ENCODE results near the gene VPS13C. TPM values are rescaled to one million over a fixed set of nuclear protein-coding genes. Genes with fewer than 3 reads are reported as not detected.

The VPS13C gene
- total and polyA plus RNA-seq, 2 experiments from 2014 or later = 10.2 to 20.5 TPM

DNA sequence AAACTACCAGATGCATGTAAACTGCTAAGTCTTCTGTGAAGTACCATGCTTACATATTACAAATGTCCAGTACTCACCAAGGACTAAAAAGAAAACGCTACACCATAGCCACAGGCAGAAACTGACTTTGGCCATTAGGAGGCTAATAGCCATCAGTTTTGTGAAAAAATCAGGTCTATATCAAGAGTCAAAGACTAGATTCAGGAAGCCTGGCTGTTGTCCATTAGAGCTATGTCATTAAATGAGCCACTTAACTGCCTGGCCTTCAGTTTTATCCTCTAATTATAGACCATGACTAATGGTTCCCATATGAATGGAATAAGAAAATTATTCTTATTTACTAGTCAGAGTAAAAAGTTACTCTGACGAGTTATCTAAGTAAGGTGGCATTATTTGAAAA lies 144.1 kb downstream of the VPS13C start:
- no peak overlapping the region for H3K27ac ChIP-seq (ENCODE audit: low read depth)
- no peaks in the 10 kb centered on the region for H3K9me3 Mint-ChIP-seq
- H3K27me3 Mint-ChIP-seq (ENCODE audit: insufficient read depth, low read depth, poor library complexity) = no peaks in the 10 kb centered on the region
- H3K4me2 ChIP-seq = no peak overlapping the region
- ATAC-seq = no peak
- no peak for DNase-seq (ENCODE audit: low spot score)
- no peak overlapping the region for H2AFZ ChIP-seq
- H3K79me2 ChIP-seq (replicated peaks; ENCODE audit: insufficient read depth) = no peaks in the 10 kb centered on the region
- no peak overlapping the region for H3K4me3 ChIP-seq
- H3K36me3 Mint-ChIP-seq (ENCODE audit: low read depth) = no peaks in the 10 kb centered on the region; the same call in 2 of the 3 replicates
- H3K4me1 ChIP-seq (ENCODE audit: insufficient read depth) = no peaks in the 10 kb centered on the region
- H3K36me3 ChIP-seq (ENCODE audit: insufficient read depth) = no peaks in the 10 kb centered on the region
- no peaks in the 10 kb centered on the region for H3K27me3 ChIP-seq (ENCODE audit: insufficient read depth)
- H3K9me2 ChIP-seq (ENCODE audit: insufficient read depth) = no peaks in the 10 kb centered on the region
- no peak overlapping the region for H3K4me3 Mint-ChIP-seq
- no peak overlapping the region for H3K27ac Mint-ChIP-seq
- no peaks in the 10 kb centered on the region for H3F3A ChIP-seq (replicated peaks; ENCODE audit: low read depth)
- TF ChIP-seq, protein P1, sequence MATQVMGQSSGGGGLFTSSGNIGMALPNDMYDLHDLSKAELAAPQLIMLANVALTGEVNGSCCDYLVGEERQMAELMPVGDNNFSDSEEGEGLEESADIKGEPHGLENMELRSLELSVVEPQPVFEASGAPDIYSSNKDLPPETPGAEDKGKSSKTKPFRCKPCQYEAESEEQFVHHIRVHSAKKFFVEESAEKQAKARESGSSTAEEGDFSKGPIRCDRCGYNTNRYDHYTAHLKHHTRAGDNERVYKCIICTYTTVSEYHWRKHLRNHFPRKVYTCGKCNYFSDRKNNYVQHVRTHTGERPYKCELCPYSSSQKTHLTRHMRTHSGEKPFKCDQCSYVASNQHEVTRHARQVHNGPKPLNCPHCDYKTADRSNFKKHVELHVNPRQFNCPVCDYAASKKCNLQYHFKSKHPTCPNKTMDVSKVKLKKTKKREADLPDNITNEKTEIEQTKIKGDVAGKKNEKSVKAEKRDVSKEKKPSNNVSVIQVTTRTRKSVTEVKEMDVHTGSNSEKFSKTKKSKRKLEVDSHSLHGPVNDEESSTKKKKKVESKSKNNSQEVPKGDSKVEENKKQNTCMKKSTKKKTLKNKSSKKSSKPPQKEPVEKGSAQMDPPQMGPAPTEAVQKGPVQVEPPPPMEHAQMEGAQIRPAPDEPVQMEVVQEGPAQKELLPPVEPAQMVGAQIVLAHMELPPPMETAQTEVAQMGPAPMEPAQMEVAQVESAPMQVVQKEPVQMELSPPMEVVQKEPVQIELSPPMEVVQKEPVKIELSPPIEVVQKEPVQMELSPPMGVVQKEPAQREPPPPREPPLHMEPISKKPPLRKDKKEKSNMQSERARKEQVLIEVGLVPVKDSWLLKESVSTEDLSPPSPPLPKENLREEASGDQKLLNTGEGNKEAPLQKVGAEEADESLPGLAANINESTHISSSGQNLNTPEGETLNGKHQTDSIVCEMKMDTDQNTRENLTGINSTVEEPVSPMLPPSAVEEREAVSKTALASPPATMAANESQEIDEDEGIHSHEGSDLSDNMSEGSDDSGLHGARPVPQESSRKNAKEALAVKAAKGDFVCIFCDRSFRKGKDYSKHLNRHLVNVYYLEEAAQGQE (IDR thresholded peaks at IDR 0.05; ENCODE audit: unreplicated experiment) = no peak
- no peak for TF ChIP-seq JUNB (IDR thresholded peaks at IDR 0.05; ENCODE audit: unreplicated experiment)
- TF ChIP-seq POLR2AphosphoS5 (IDR thresholded peaks at IDR 0.05; ENCODE audit: low read depth) = no peak
- TF ChIP-seq, protein P2, sequence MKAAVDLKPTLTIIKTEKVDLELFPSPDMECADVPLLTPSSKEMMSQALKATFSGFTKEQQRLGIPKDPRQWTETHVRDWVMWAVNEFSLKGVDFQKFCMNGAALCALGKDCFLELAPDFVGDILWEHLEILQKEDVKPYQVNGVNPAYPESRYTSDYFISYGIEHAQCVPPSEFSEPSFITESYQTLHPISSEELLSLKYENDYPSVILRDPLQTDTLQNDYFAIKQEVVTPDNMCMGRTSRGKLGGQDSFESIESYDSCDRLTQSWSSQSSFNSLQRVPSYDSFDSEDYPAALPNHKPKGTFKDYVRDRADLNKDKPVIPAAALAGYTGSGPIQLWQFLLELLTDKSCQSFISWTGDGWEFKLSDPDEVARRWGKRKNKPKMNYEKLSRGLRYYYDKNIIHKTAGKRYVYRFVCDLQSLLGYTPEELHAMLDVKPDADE (IDR thresholded peaks at IDR 0.05) = no peak
- TF ChIP-seq ZNF114 (CRISPR knock-in tag; IDR thresholded peaks at IDR 0.05) = no peak
- no peaks in the 10 kb centered on the region for H4K20me1 ChIP-seq (replicated peaks; ENCODE audit: insufficient read depth)
- H3K4me1 Mint-ChIP-seq = no peaks in the 10 kb centered on the region

DNA sequence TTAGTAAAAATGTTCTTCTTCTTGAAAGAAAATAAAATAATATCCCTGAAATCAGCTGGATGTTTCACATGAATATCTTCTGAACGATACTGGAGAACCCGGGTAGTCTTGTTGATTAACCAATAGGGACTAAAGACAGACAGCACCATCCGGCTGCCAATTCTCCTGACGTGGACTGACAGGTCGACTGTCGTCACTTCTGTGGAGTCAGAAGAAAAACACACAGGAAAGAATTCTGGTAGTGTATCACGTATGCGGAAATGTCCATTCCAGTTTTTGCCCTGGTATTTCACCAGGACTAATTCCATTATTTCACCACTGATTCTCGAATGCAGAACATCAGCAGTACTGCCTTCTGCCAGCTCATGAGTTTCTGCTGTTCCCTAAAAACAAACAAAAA lies 144.6 kb downstream of the VPS13C start:
- no peaks in the 10 kb centered on the region; the same call in 2 of the 3 replicates for H3K36me3 Mint-ChIP-seq (ENCODE audit: low read depth)
- Histone ChIP-seq H3K4me1 (ENCODE audit: insufficient read depth) (no peaks in the 10 kb centered on the region), H4K20me1 (replicated peaks; ENCODE audit: insufficient read depth) (no peaks in the 10 kb centered on the region), H3K79me2 (replicated peaks; ENCODE audit: insufficient read depth) (no peaks in the 10 kb centered on the region), H3K4me2 (no peak overlapping the region), H3K4me3 (no peak overlapping the region), H3K27me3 (ENCODE audit: insufficient read depth) (no peaks in the 10 kb centered on the region), H3K27ac (ENCODE audit: low read depth) (no peak overlapping the region), H2AFZ (no peak overlapping the region), H3F3A (replicated peaks; ENCODE audit: low read depth) (no peaks in the 10 kb centered on the region), H3K9me2 (ENCODE audit: insufficient read depth) (no peaks in the 10 kb centered on the region), H3K36me3 (ENCODE audit: insufficient read depth) (no peaks in the 10 kb centered on the region)
- no peak for ATAC-seq
- H3K9me3 Mint-ChIP-seq = no peaks in the 10 kb centered on the region
- DNase-seq (ENCODE audit: low spot score) = no peak
- H3K27ac Mint-ChIP-seq = no peak overlapping the region
- H3K4me1 Mint-ChIP-seq = no peaks in the 10 kb centered on the region
- no peaks in the 10 kb centered on the region for H3K27me3 Mint-ChIP-seq (ENCODE audit: insufficient read depth, low read depth, poor library complexity)
- no peak overlapping the region for H3K4me3 Mint-ChIP-seq
- TF ChIP-seq NANOG (IDR thresholded peaks at IDR 0.05; ENCODE audit: borderline replicate concordance) (no peak), POLR2AphosphoS5 (IDR thresholded peaks at IDR 0.05; ENCODE audit: low read depth) (no peak), STAT1 (IDR thresholded peaks at IDR 0.05; ENCODE audit: unreplicated experiment) (no peak), EZH2 (IDR thresholded peaks at IDR 0.05; ENCODE audit: low read depth, unreplicated experiment) (no peak), ZNF114 (CRISPR knock-in tag; IDR thresholded peaks at IDR 0.05) (no peak), ZNF331 (CRISPR knock-in tag; IDR thresholded peaks at IDR 0.05; ENCODE audit: low read depth) (no peak), EZH2phosphoT487 (IDR thresholded peaks at IDR 0.05; ENCODE audit: unreplicated experiment) (no peak), CREB1 (CRISPR knock-in tag; IDR thresholded peaks at IDR 0.05; ENCODE audit: low read depth) (no peak), JUNB (IDR thresholded peaks at IDR 0.05; ENCODE audit: unreplicated experiment) (no peak)
- TF ChIP-seq, protein P2 (IDR thresholded peaks at IDR 0.05) = no peak
- TF ChIP-seq, protein P1 (IDR thresholded peaks at IDR 0.05; ENCODE audit: unreplicated experiment) = no peak
- TF ChIP-seq, protein P3, sequence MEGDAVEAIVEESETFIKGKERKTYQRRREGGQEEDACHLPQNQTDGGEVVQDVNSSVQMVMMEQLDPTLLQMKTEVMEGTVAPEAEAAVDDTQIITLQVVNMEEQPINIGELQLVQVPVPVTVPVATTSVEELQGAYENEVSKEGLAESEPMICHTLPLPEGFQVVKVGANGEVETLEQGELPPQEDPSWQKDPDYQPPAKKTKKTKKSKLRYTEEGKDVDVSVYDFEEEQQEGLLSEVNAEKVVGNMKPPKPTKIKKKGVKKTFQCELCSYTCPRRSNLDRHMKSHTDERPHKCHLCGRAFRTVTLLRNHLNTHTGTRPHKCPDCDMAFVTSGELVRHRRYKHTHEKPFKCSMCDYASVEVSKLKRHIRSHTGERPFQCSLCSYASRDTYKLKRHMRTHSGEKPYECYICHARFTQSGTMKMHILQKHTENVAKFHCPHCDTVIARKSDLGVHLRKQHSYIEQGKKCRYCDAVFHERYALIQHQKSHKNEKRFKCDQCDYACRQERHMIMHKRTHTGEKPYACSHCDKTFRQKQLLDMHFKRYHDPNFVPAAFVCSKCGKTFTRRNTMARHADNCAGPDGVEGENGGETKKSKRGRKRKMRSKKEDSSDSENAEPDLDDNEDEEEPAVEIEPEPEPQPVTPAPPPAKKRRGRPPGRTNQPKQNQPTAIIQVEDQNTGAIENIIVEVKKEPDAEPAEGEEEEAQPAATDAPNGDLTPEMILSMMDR (conservative IDR thresholded peaks at IDR 0.05; ENCODE audit: low read depth in 2 of 2) = no peak

Measured in GM23338 (cell line).